Gastrocnemius medialis (tissue), 4 donors: Measurements from ENCODE around the gene FGF22. TPM values are rescaled to one million over a fixed set of nuclear protein-coding genes. Genes with fewer than 3 reads are reported as not detected.
A peak's percentile ranks its signal among the peaks of the same experiment; 100 is the strongest.

ENCODE experiments used
- ATAC-seq, 2 donors: fragments of 150-250 bp; one replicate each; pipeline ENCODE4 v1.9.1; 2016
- DNase-seq, 2 donors: peaks; one replicate each; pipeline ENCODE4 v3.0.0-alpha.2; 2019
- H3K27ac ChIP-seq, 4 donors: fragments of 200-600 bp; sonication (generic); 1 replicate in 1 of 4; 2 replicates in 3 of 4; pipeline ENCODE4 v1.5.1; 2016 to 2018; ENCODE audit warnings: mild to moderate bottlenecking in 2 of 4, moderate library complexity in 1 of 4
- H3K27me3 ChIP-seq, 3 donors: fragments of 200-600 bp; sonication (generic) in 2 of 3; 1 replicate in 1 of 3; 2 replicates in 2 of 3; pipeline versions ENCODE4 v1.5.1 to v1.6.0; 2016 to 2019; ENCODE audit warnings: mild to moderate bottlenecking in 1 of 3, moderate library complexity in 1 of 3
- H3K36me3 ChIP-seq, 2 donors: fragments of 200-600 bp; sonication (generic) in 1 of 2; one replicate each; pipeline ENCODE4 v1.5.1; 2017 to 2018
- H3K4me1 ChIP-seq, 2 donors: fragments of 200-600 bp; sonication (generic) in 1 of 2; one replicate each; pipeline ENCODE4 v1.5.1; 2016 to 2017; ENCODE audit warnings: mild to moderate bottlenecking in 2 of 2
- H3K4me3 ChIP-seq, 4 donors: fragments of 200-600 bp; sonication (generic) in 3 of 4; 1 replicate in 1 of 4; 2 replicates in 3 of 4; pipeline ENCODE4 v1.5.1; 2016 to 2019; ENCODE audit warnings: mild to moderate bottlenecking in 2 of 4
- H3K9me3 ChIP-seq, 3 donors: fragments of 200-600 bp; sonication (generic) in 2 of 3; 1 replicate in 1 of 3; 2 replicates in 2 of 3; pipeline ENCODE4 v1.5.1; 2016 to 2019
- CTCF ChIP-seq, 5 experiments: fragments of 450-650 bp in 3 of 5; fragments of 200-600 bp in 2 of 5; sonication (generic) in 2 of 5; IDR thresholded peaks in 4 of 5; conservative IDR thresholded peaks in 1 of 5; 1 replicate in 4 of 5; 2 replicates in 1 of 5; pipeline ENCODE4 v1.5.1; 2016 to 2019; ENCODE audit warnings: antibody characterized with exemption in 5 of 5, mild to moderate bottlenecking in 3 of 5, moderate library complexity in 3 of 5
- POLR2A ChIP-seq, 2 donors: fragments of 450-650 bp; IDR thresholded peaks; one replicate each; pipeline ENCODE4 v1.6.1; 2017; ENCODE audit warnings: antibody characterized with exemption in 2 of 2, mild to moderate bottlenecking in 2 of 2, moderate library complexity in 2 of 2
- in situ Hi-C, 4 donors: fragments of 200-750 bp; cut with MboI; loops; one replicate each; pipeline versions ENCODE4 v1.15.0 to v1.8.0; 2017; ENCODE audit warnings: low sequenced_read_pairs in 4 of 4
- intact Hi-C: fragments of 100-400 bp; cut with DNase I; formaldehyde crosslinking; loops from one replicate; pipeline ENCODE4 v1.15.1; 2023; ENCODE audit warnings: low total_unique reads
- total RNA-seq, 4 donors: library from RNA; depleted of rRNA; stranded (reverse); fragments of >200 nt; gene quantifications; one replicate each; pipeline versions ENCODE4 v1.1.0 to v1.2.3, GENCODE V29; 2016

FGF22 gene
- total RNA-seq, 4 donors from 2014 or later, result not detected

- Histone ChIP-seq H3K27me3 (no peaks in the 10 kb centered on the region), H3K4me1 (peaks cover 28 to 70% of the 10 kb centered on the region in 2 donors), H3K9me3 (no peaks in the 10 kb centered on the region), H3K4me3 (peak overlapping the region; percentile 88 to 97 (median 91)), H3K36me3 (no peaks in the 10 kb centered on the region), H3K27ac (peak overlapping the region; percentile 78 to 93 (median 90))
- ATAC-seq (no peak), DNase-seq (no peak)
- in situ Hi-C loops (loop anchor here in 1 of 4 donors (10.0 kb wide), 1 partner anchor 74 kb away; no protein-coding TSS in a partner anchor), intact Hi-C loops (loop anchor here (5.0 to 10.0 kb wide), 2 partner anchors 136 to 264 kb away; partner anchors contain the start of genes ARID3A and PTBP1)
- no peak for TF ChIP-seq CTCF (IDR thresholded peaks at IDR 0.05 in 4 of 5, conservative IDR thresholded peaks at IDR 0.05 in 1 of 5)
- TF ChIP-seq POLR2A (IDR thresholded peaks at IDR 0.05), result no peak
Measured at GRCh38 chr19:660793-661426, 21.2 kb downstream of the FGF22 start.

GRCh38 chr19:661427-662196 lies 21.9 kb downstream of the FGF22 start:
- Histone ChIP-seq H3K4me3 (peak overlapping the region; percentile 88 to 97 (median 91)), H3K9me3 (no peaks in the 10 kb centered on the region), H3K27me3 (no peaks in the 10 kb centered on the region), H3K27ac (peak overlapping the region; percentile 78 to 93 (median 90)), H3K36me3 (no peaks in the 10 kb centered on the region), H3K4me1 (peaks cover 28 to 70% of the 10 kb centered on the region in 2 donors)
- in situ Hi-C loops, result loop anchor here in 1 of 4 donors (10.0 kb wide), 1 partner anchor 73 kb away; no protein-coding TSS in a partner anchor
- TF ChIP-seq POLR2A (IDR thresholded peaks at IDR 0.05) (no peak), CTCF (IDR thresholded peaks at IDR 0.05 in 4 of 5, conservative IDR thresholded peaks at IDR 0.05 in 1 of 5) (no peak)
- intact Hi-C loops, result loop anchor here (2.0 to 10.0 kb wide), 3 partner anchors 89 to 263 kb away; partner anchors contain the start of genes ARID3A, BSG and PTBP1
- DNase-seq, result no peak
- ATAC-seq, result no peak

GRCh38 chr19:662207-662961 lies 22.7 kb downstream of the FGF22 start:
- peak overlapping the region; percentile 78 to 93 (median 90) for H3K27ac ChIP-seq
- no peaks in the 10 kb centered on the region for H3K27me3 ChIP-seq
- intact Hi-C loops (loop anchor here (2.0 to 10.0 kb wide), 3 partner anchors 90 to 262 kb away; partner anchors contain the start of genes ARID3A, BSG and PTBP1), in situ Hi-C loops (loop anchor here in 1 of 4 donors (10.0 kb wide), 1 partner anchor 72 kb away; no protein-coding TSS in a partner anchor)
- H3K36me3 ChIP-seq, result no peaks in the 10 kb centered on the region
- H3K9me3 ChIP-seq, result no peaks in the 10 kb centered on the region
- H3K4me3 ChIP-seq, result peak overlapping the region; percentile 88 to 97 (median 91)
- no peak for DNase-seq
- H3K4me1 ChIP-seq, result peaks cover 28 to 65% of the 10 kb centered on the region in 2 donors
- ATAC-seq, result peak in 1 of 2 donors; percentile 8
- TF ChIP-seq POLR2A (IDR thresholded peaks at IDR 0.05) (peak in 1 of 2 donors; percentile 15), CTCF (IDR thresholded peaks at IDR 0.05 in 4 of 5, conservative IDR thresholded peaks at IDR 0.05 in 1 of 5) (no peak)

- intact Hi-C loops (loop anchor here (1.0 to 10.0 kb wide), 5 partner anchors 17 to 262 kb away; partner anchors contain the start of genes ARID3A, BSG, POLRMT and PTBP1), in situ Hi-C loops (loop anchor here in 1 of 4 donors (10.0 kb wide), 1 partner anchor 72 kb away; no protein-coding TSS in a partner anchor)
- TF ChIP-seq CTCF (IDR thresholded peaks at IDR 0.05 in 4 of 5, conservative IDR thresholded peaks at IDR 0.05 in 1 of 5) (peak in 1 of 5 experiments; percentile 14), POLR2A (IDR thresholded peaks at IDR 0.05) (peak; percentile 83 to 90)
- Histone ChIP-seq H3K9me3 (no peaks in the 10 kb centered on the region), H3K27ac (peak within 1 kb of the TSS; percentile 93 to 100 (median 96)), H3K27me3 (no peaks in the 10 kb centered on the region), H3K4me1 (peaks cover 28 to 59% of the 10 kb centered on the region in 2 donors), H3K4me3 (peak within 1 kb of the TSS; percentile 88 to 97 (median 91)), H3K36me3 (no peaks in the 10 kb centered on the region)
- DNase-seq (peak; percentile 83 to 92), ATAC-seq (peak; percentile 83 to 89)
Measured at GRCh38 chr19:662962-663681, 23.4 kb downstream of the FGF22 start, which contains the start of gene RNF126. Gene RNF126 (minus strand): TSS chr19:663214. CDS start chr19:663121, 93 bp downstream.
